ENCODE results near the gene CPB1.

Gene CPB1

DNA sequence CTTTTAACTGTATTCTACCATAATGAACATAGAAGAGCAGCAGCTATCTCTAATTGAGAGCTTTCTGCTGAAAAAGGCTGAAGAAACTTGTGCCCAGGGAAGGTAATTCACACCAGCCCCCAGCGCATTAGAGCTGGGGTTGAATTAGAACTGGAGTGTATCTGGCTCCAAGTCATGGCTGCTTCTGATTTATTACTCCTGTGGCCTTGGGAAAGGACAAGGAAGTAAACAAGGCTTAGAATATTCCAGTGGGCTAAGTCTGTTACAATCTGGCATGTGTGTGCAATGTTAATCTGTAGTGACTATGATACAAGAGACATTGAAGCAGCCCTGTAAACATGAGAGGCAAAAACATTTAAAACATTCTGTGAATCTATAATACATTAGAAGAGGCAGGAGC is 55.6 kb downstream of the CPB1 start:
- DNase-seq (ENCODE audit: low spot score) = peak; percentile 16

DNA sequence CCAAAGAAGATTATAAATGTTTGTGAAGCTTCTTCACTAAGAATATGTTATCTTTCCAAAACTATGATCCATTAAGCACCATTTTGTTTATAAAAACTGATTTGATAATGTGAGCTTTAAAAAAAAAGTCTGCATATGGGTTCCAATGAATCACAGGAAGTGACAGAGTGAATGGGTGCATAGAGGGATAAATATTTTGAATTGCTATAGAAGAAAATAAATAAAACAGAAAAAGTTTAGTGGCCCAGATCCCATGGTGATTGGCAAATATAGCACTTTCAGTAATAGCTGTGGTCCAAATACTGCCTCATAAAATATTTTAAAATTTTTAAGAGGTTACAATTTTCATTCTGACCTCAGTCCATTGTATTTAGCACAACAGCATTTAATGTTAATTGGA is 56.6 kb downstream of the CPB1 start:
- DNase-seq (ENCODE audit: low spot score) = no peak

- DNase-seq (ENCODE audit: low spot score) = no peak
Measured at GRCh38 chr3:148889828-148890227, 62.2 kb downstream of the CPB1 start.

DNA sequence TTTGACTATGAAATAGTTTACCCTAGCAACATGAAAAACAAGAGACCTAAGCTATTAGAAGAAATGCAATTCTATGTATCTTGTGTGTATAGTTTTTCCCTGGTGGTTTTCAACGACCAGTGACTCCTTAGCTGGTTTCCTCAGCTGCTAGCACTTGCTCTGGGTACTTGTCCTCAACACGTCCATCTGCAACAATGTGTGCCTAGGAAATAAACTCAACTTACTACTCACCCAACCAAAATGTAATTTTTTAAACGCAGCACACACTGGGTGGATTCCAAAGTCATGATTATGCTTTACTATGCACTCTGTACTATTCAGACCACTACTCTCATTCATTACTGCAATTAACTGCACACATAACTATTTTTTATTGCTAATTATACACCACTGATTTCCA is 68.5 kb downstream of the CPB1 start:
- DNase-seq (ENCODE audit: low spot score) = no peak

DNA sequence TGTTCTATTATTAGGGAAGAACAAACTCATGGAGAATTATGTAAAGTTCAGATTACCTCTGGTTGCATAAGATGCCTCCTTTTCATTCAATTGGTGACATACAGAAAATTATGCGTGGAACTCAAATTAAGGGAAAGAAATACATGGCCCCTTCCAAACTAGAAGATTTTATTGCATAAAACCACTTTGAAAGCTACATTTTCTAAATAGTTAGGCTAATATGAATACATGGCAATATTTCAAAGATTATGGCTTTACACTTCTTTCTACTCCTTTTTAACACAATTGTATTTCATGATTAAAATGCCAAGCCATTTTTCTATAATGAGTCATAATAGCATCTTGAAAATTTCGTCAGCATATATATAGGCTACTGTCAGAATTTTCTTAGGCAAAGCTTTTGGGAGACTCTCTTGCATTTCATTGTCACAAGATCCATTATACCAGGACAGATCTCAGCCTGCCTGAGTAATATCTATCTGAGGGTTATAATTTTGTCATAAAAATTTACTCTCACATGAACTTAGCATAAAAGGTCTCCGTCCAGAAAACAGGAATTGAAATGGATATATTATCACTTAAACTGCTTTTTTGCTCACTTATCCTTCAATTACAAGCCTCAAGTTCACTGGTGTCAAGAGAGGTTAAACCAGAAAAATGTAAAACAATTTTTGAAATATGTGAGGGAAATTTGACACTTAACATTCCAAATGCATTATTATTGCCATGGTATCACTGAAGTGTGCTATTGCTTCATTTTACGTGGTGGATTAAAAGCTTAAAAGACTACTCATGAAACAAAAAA is 74.6 kb downstream of the CPB1 start:
- no peak for DNase-seq (ENCODE audit: low spot score)

GRCh38 chr3:148903022-148903442 is 75.4 kb downstream of the CPB1 start:
- DNase-seq (ENCODE audit: low spot score) = no peak

DNA sequence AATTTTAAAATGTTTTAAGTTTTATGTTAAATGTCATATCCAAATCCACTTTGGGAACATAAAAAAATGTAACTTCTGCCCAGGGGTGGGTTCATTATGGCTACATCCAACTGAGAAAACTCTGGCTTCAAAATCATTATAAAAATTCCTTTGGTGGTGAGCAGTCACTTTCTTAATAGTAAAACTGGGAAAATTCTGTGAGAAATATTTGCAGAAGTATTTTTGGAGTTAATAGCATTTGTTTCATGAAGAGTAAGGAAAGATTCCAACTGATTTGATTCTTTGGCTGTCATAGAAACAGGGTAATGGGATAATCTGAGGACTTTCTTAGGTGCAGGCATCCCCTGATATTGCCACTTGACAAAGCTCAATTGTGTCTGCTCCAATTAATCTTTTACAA is 76.3 kb downstream of the CPB1 start:
- no peak for DNase-seq (ENCODE audit: low spot score)

GRCh38 chr3:148906667-148907066 is 79.1 kb downstream of the CPB1 start:
- DNase-seq (ENCODE audit: low spot score) = no peak
